Suprapubic skin (tissue), 3 donors: ENCODE measurements around the gene CNGA3.
"Not testable (repeated sequence)": the region's sequence is repeated elsewhere in the genome, so short reads cannot be mapped to it uniquely, and the experiment has no call there.

Experiments used
- POLR2AphosphoS5 ChIP-seq, 3 donors: sonication (generic); formaldehyde crosslinking; IDR thresholded peaks; one replicate each; pipeline ENCODE4 v1.6.1; 2017; ENCODE audit warnings: antibody characterized with exemption in 3 of 3
- TF ChIP-seq, protein P1 (sequence below), 2 donors: fragments of 200-600 bp in 1 of 2; fragments of 450-650 bp in 1 of 2; sonication (generic) in 1 of 2; IDR thresholded peaks; one replicate each; pipeline ENCODE4 v1.5.1; 2016 to 2019; ENCODE audit warnings: antibody characterized with exemption in 2 of 2, mild to moderate bottlenecking in 1 of 2, moderate library complexity in 1 of 2

DNA sequence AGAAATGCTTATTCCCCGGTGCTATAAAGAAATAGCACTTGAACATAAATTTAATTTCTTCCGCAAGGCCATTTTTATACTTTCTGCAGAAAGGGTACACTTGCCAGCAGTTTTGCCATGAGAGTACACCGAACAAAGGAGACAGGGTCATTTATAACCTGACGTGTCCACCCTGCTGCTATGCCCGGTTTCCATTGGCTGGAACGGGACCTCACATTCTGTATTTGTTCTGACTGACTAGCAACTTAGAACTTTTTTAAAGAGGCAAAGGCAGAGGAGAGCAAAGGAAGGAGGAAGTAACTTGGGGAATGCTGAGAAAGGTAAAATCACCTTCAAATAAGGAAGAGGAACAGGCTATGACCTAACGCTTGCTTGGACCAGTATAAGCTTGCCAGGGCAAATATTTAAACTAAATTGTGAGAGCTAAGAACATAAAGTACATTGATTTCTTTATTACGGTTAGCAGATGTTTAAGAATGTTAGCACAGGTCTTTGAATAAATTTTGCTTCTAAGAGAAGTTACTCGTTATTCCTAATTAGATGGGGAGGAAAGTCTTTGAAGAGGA is 39.0 kb upstream of the CNGA3 start:
- TF ChIP-seq, protein P1, sequence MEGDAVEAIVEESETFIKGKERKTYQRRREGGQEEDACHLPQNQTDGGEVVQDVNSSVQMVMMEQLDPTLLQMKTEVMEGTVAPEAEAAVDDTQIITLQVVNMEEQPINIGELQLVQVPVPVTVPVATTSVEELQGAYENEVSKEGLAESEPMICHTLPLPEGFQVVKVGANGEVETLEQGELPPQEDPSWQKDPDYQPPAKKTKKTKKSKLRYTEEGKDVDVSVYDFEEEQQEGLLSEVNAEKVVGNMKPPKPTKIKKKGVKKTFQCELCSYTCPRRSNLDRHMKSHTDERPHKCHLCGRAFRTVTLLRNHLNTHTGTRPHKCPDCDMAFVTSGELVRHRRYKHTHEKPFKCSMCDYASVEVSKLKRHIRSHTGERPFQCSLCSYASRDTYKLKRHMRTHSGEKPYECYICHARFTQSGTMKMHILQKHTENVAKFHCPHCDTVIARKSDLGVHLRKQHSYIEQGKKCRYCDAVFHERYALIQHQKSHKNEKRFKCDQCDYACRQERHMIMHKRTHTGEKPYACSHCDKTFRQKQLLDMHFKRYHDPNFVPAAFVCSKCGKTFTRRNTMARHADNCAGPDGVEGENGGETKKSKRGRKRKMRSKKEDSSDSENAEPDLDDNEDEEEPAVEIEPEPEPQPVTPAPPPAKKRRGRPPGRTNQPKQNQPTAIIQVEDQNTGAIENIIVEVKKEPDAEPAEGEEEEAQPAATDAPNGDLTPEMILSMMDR (IDR thresholded peaks at IDR 0.05): not testable (repeated sequence)
- TF ChIP-seq POLR2AphosphoS5 (IDR thresholded peaks at IDR 0.05): not testable (repeated sequence)
